ENCODE data around the gene TMSB10. TPM values are rescaled to one million over a fixed set of nuclear protein-coding genes. Genes with fewer than 3 reads are reported as not detected.

Gene TMSB10
- total RNA-seq, 1 donor from 2014 or later: 5,911 TPM

Other genes with a start within 250 kb of the TMSB10 start
- 64.9 and 67.5 TPM in 2 replicates for gene TRABD2A, start 24.6 kb upstream of the TMSB10 start, total RNA-seq
- gene KCMF1, start 65.5 kb downstream of the TMSB10 start, total RNA-seq: 77.7 and 84.2 TPM in 2 replicates
- gene TCF7L1, start 227.7 kb downstream of the TMSB10 start, total RNA-seq: not detected in 2 replicates

All from T-helper 2 cell treated with Interferon-gamma antibody and Interleukin-4, amounts not matched to agents 100 ng/mL and 5 ng/mL, for 36 hours (primary cell).